CD4-positive, alpha-beta T cell treated with Interleukin-12 subunit alpha and Interleukin-12 subunit beta, for 1 hour (primary cell): Measurements from ENCODE around the gene RP9.

Experiments used
- DNase-seq: peaks from one replicate; pipeline ENCODE4 v3.0.0-alpha.2; 2020

Gene RP9

GRCh38 chr7:33109005-33109757 is at the start of gene RP9:
Gene RP9 (minus strand): TSS chr7:33109404. CDS start chr7:33109372, 32 bp downstream.
- peak; percentile 84 for DNase-seq

- DNase-seq: no peak
Measured at GRCh38 chr7:33157781-33158180, 48.6 kb upstream of the RP9 start.

GRCh38 chr7:33157311-33157710 is 48.1 kb upstream of the RP9 start:
- no peak for DNase-seq

- DNase-seq: no peak
Measured at GRCh38 chr7:33156441-33156840, 47.2 kb upstream of the RP9 start.

GRCh38 chr7:33155811-33156210 is 46.6 kb upstream of the RP9 start:
- DNase-seq: no peak

- DNase-seq: no peak
Measured at GRCh38 chr7:33152087-33152486, 42.9 kb upstream of the RP9 start.

- no peak for DNase-seq
Measured at GRCh38 chr7:33145156-33145555, 36.0 kb upstream of the RP9 start.

- no peak for DNase-seq
Measured at GRCh38 chr7:33143996-33144718, 35.0 kb upstream of the RP9 start.

- no peak for DNase-seq
Measured at GRCh38 chr7:33142585-33142984, 33.4 kb upstream of the RP9 start.

GRCh38 chr7:33137103-33137502 is 27.9 kb upstream of the RP9 start:
- DNase-seq: no peak

- DNase-seq: peak; percentile 25
Measured at GRCh38 chr7:33130184-33130583, 21.0 kb upstream of the RP9 start.

GRCh38 chr7:33129806-33130153 is 20.6 kb upstream of the RP9 start:
- no peak for DNase-seq

- DNase-seq: peak; percentile 89
Measured at GRCh38 chr7:33128990-33129805, 20.0 kb upstream of the RP9 start, which contains the start of gene BBS9. Gene BBS9 (plus strand): TSS chr7:33129564. CDS start chr7:33146253, 16,689 bp downstream.

- DNase-seq: no peak
Measured at GRCh38 chr7:33128631-33128989, 19.4 kb upstream of the RP9 start.

GRCh38 chr7:33127085-33127484 is 17.9 kb upstream of the RP9 start:
- DNase-seq: no peak

- no peak for DNase-seq
Measured at GRCh38 chr7:33118383-33118782, 9.2 kb upstream of the RP9 start.

GRCh38 chr7:33114976-33115375 is 5.8 kb upstream of the RP9 start:
- DNase-seq: no peak

- DNase-seq: no peak
Measured at GRCh38 chr7:33111614-33112013, 2.4 kb upstream of the RP9 start.

GRCh38 chr7:33109758-33110238 is 594 bp upstream of the RP9 start:
- peak; percentile 4 for DNase-seq

- peak; percentile 30 for DNase-seq
Measured at GRCh38 chr7:33108554-33109004, 625 bp downstream of the RP9 start.

- DNase-seq: peak; percentile 71
Measured at GRCh38 chr7:33107136-33108066, 1.8 kb downstream of the RP9 start.

GRCh38 chr7:33101906-33102305 is 7.3 kb downstream of the RP9 start:
- no peak for DNase-seq
